PC-3 (cell line): ENCODE data around the gene PBX4. TPM values are rescaled to one million over a fixed set of nuclear protein-coding genes. Genes with fewer than 3 reads are reported as not detected.

ENCODE experiments used
- ATAC-seq: fragments of 200-7000 bp; cut with Tn5 transposase; 2 replicates; pipeline ENCODE4 v1.9.1; 2020; ENCODE audit warnings: mild to moderate bottlenecking, moderate library complexity
- BruUV-seq: library from RNA; stranded (reverse); fragments of 400-500 nt; replicated peaks from 2 replicates; lab custom pipeline; 2021; lab: Mats Ljungman, UMichigan
- CTCF ChIA-PET: fragments of 300-600 bp; sonication (Branson Sonifier 250); formaldehyde crosslinking; loops from one replicate; lab custom pipeline; 2022; ENCODE audit warnings: antibody characterized with exemption; lab: Charles Lee
- POLR2A ChIA-PET: fragments of 300-600 bp; sonication (Branson Sonifier 250); formaldehyde crosslinking; loops from one replicate; lab custom pipeline; 2022; ENCODE audit warnings: antibody characterized with exemption; ENCODE audit not compliant: unreplicated experiment; lab: Charles Lee
- DNase-seq: peaks from one replicate; pipeline ENCODE4 v3.0.0-alpha.2; 2015
- H2AFZ ChIP-seq: fragments of 300-600 bp; sonication (generic); 2 replicates; pipeline ENCODE4 v1.6.0; 2016; ENCODE audit warnings: antibody characterized with exemption, low read length
- H3F3A ChIP-seq: fragments of 300-600 bp; sonication (generic); one replicate; pipeline ENCODE4 v1.6.0; 2017; ENCODE audit warnings: antibody characterized with exemption, low read length, control low read depth, mild to moderate bottlenecking; ENCODE audit not compliant: unreplicated experiment
- H3K27ac ChIP-seq: fragments of 300-600 bp; sonication (generic); 2 replicates; pipeline ENCODE4 v1.5.1; 2016; ENCODE audit warnings: mild to moderate bottlenecking, low read length
- H3K27me3 ChIP-seq: fragments of 300-600 bp; sonication (generic); 2 replicates; pipeline ENCODE4 v1.6.1; 2016; ENCODE audit warnings: low read length, mixed read lengths
- H3K36me3 ChIP-seq: fragments of 300-600 bp; sonication (generic); 2 replicates; pipeline ENCODE4 v1.6.1; 2016; ENCODE audit warnings: low read depth, mixed run types, low read length, mixed read lengths
- H3K4me1 ChIP-seq: fragments of 300-600 bp; sonication (generic); 2 replicates; pipeline ENCODE4 v1.5.1; 2016; ENCODE audit warnings: low read length; ENCODE audit not compliant: insufficient read depth
- H3K4me2 ChIP-seq: fragments of 300-600 bp; sonication (generic); 2 replicates; pipeline ENCODE4 v1.6.0; 2016; ENCODE audit warnings: low read length
- H3K4me3 ChIP-seq: fragments of 300-600 bp; sonication (generic); 2 replicates; pipeline ENCODE4 v1.5.1; 2016; ENCODE audit warnings: mild to moderate bottlenecking, low read length, mixed read lengths
- H3K79me2 ChIP-seq: fragments of 300-600 bp; sonication (generic); 2 replicates; pipeline ENCODE4 v1.6.1; 2017; ENCODE audit warnings: low read length, mixed read lengths
- H3K9ac ChIP-seq: fragments of 300-600 bp; sonication (generic); 2 replicates; pipeline ENCODE4 v1.6.0; 2016; ENCODE audit warnings: mild to moderate bottlenecking, low read length
- H3K9me2 ChIP-seq: fragments of 300-600 bp; sonication (generic); replicated peaks from 2 replicates; pipeline ENCODE4 v1.6.1; 2016; ENCODE audit warnings: mixed run types, low read length, mixed read lengths
- H3K9me3 ChIP-seq: fragments of 300-600 bp; sonication (generic); 2 replicates; pipeline ENCODE4 v1.6.1; 2016; ENCODE audit warnings: low read length, mixed read lengths
- H4K20me1 ChIP-seq: fragments of 300-600 bp; sonication (generic); 2 replicates; pipeline ENCODE4 v1.6.1; 2016; ENCODE audit warnings: low read length, mixed read lengths
- CTCF ChIP-seq: fragments of 300-600 bp; sonication (generic); conservative IDR thresholded peaks from 2 replicates; pipeline ENCODE4 v1.5.1; 2017; ENCODE audit warnings: antibody characterized with exemption, low read depth, mild to moderate bottlenecking, low read length
- EZH2 ChIP-seq: fragments of 300-600 bp; sonication (generic); IDR thresholded peaks from one replicate; pipeline ENCODE4 v1.6.1; 2017; ENCODE audit warnings: antibody characterized with exemption, mild to moderate bottlenecking, low read length; ENCODE audit not compliant: unreplicated experiment
- EZH2phosphoT487 ChIP-seq: fragments of 300-600 bp; sonication (generic); IDR thresholded peaks from 2 replicates; pipeline ENCODE4 v1.6.1; 2018; ENCODE audit warnings: mild to moderate bottlenecking, antibody characterized with exemption, low read length, borderline replicate concordance
- intact Hi-C: fragments of 100-400 bp; cut with micrococcal nuclease; formaldehyde crosslinking; loops from 2 replicates; pipeline ENCODE4 v1.9.0; 2023
- total RNA-seq: library from RNA; depleted of rRNA; stranded (reverse); fragments of >200 nt; gene quantifications from 2 replicates; pipeline ENCODE4 v1.2.3, GENCODE V29; 2014

PBX4 gene
- total RNA-seq, 1 experiment from 2014 or later, result 6.9 TPM

GRCh38 chr19:19541616-19542015, 76.9 kb downstream of the PBX4 start:
- Histone ChIP-seq H3K4me1 (peaks cover 9% of the 10 kb centered on the region; the same call in 1 of the 2 replicates), H3F3A (no peaks in the 10 kb centered on the region), H3K36me3 (no peaks in the 10 kb centered on the region), H3K27me3 (no peaks in the 10 kb centered on the region), H4K20me1 (no peaks in the 10 kb centered on the region), H3K27ac (no peak overlapping the region), H2AFZ (no peak overlapping the region), H3K4me3 (no peak overlapping the region), H3K9ac (no peak overlapping the region), H3K4me2 (peak overlapping the region; percentile 86; the same call in 1 of the 2 replicates), H3K9me3 (no peaks in the 10 kb centered on the region), H3K9me2 (no peaks in the 10 kb centered on the region), H3K79me2 (no peaks in the 10 kb centered on the region)
- BruUV-seq, result no TSS peak
- no peak for DNase-seq
- CTCF ChIA-PET, result interaction anchor here (1.0 kb wide), 1 partner anchor 11 kb away, joined by 4 read pairs; no protein-coding TSS in a partner anchor
- intact Hi-C loops, result no loop called here
- ATAC-seq, result no peak
- TF ChIP-seq EZH2, result no peak
- POLR2A ChIA-PET, result interaction anchor here (0.6 kb wide), 1 partner anchor 11 kb away, joined by 3 read pairs; no protein-coding TSS in a partner anchor

GRCh38 chr19:19540715-19541515, 77.6 kb downstream of the PBX4 start:
- TF ChIP-seq EZH2 (no peak), CTCF (peak; percentile 34; the same call in 1 of the 2 replicates), EZH2phosphoT487 (no peak)
- Histone ChIP-seq H3F3A (no peaks in the 10 kb centered on the region), H3K36me3 (no peaks in the 10 kb centered on the region), H3K9ac (peak overlapping the region; percentile 41), H2AFZ (peak overlapping the region; percentile 90), H3K9me3 (no peaks in the 10 kb centered on the region), H3K4me1 (peaks cover 9% of the 10 kb centered on the region; the same call in 1 of the 2 replicates), H3K4me3 (peak overlapping the region; percentile 68), H3K9me2 (no peaks in the 10 kb centered on the region), H4K20me1 (no peaks in the 10 kb centered on the region), H3K27ac (no peak overlapping the region), H3K27me3 (no peaks in the 10 kb centered on the region), H3K4me2 (peak overlapping the region; percentile 86), H3K79me2 (no peaks in the 10 kb centered on the region)
- intact Hi-C loops, result no loop called here
- ATAC-seq (peak; percentile 94), DNase-seq (peak; percentile 93)
- POLR2A ChIA-PET, result interaction anchor here (0.6 kb wide), 2 partner anchors 12 to 62 kb away, joined by 3 to 4 read pairs; no protein-coding TSS in a partner anchor
- CTCF ChIA-PET, result interaction anchor here (0.6 to 1.0 kb wide), 2 partner anchors 12 to 36 kb away, joined by 3 to 4 read pairs; no protein-coding TSS in a partner anchor
- BruUV-seq, result no TSS peak

GRCh38 chr19:19540064-19540714, 78.3 kb downstream of the PBX4 start:
- Histone ChIP-seq H3K27ac (no peak overlapping the region), H3K9me2 (no peaks in the 10 kb centered on the region), H3K36me3 (no peaks in the 10 kb centered on the region), H3K4me2 (peak overlapping the region; percentile 86), H4K20me1 (no peaks in the 10 kb centered on the region), H3K4me3 (peak overlapping the region; percentile 68; the same call in 1 of the 2 replicates), H3K79me2 (no peaks in the 10 kb centered on the region), H3K27me3 (no peaks in the 10 kb centered on the region), H3F3A (no peaks in the 10 kb centered on the region), H2AFZ (peak overlapping the region; percentile 90), H3K9me3 (no peaks in the 10 kb centered on the region), H3K4me1 (peaks cover 9% of the 10 kb centered on the region; the same call in 1 of the 2 replicates), H3K9ac (peak overlapping the region; percentile 41; the same call in 1 of the 2 replicates)
- DNase-seq (peak; percentile 50), ATAC-seq (peak; percentile 11)
- BruUV-seq, result no TSS peak
- ChIA-PET POLR2A (no interaction called here), CTCF (no interaction called here)
- TF ChIP-seq EZH2phosphoT487 (no peak), CTCF (no peak), EZH2 (no peak)
- intact Hi-C loops, result no loop called here
